Measurements from ENCODE around the gene VWA3A. TPM values are rescaled to one million over a fixed set of nuclear protein-coding genes. Genes with fewer than 3 reads are reported as not detected.

VWA3A gene
- total RNA-seq, 1 donor: 0.36 TPM

- no peaks in the 10 kb centered on the region for H3K36me3 ChIP-seq (ENCODE audit: insufficient read depth, low read length)
- H3K4me1 ChIP-seq (ENCODE audit: insufficient read depth, low read length): peaks cover 27% of the 10 kb centered on the region
- H3K79me2 ChIP-seq (ENCODE audit: insufficient read depth, low read length): no peaks in the 10 kb centered on the region
- no peak overlapping the region for H3K4me2 ChIP-seq (ENCODE audit: insufficient read depth, low read length)
- no peaks in the 10 kb centered on the region for H4K20me1 ChIP-seq (ENCODE audit: insufficient read depth, low read length)
- no peaks in the 10 kb centered on the region for H3K27me3 ChIP-seq (ENCODE audit: insufficient read depth, low read length)
- H3K27ac ChIP-seq (ENCODE audit: low read depth, low read length): no peak overlapping the region
- H3K4me3 ChIP-seq (ENCODE audit: insufficient read depth, low read length): no peak overlapping the region
- no peak overlapping the region for H2AFZ ChIP-seq (ENCODE audit: low read length)
- DNase-seq (ENCODE audit: insufficient read length, low spot score, missing footprints): peak; percentile 91
- no peaks in the 10 kb centered on the region for H3K9me3 ChIP-seq (ENCODE audit: low read depth, low read length)
- TF ChIP-seq CTCF (IDR thresholded peaks at IDR 0.05; ENCODE audit: extremely low read depth, low read depth, low read length): peak; percentile 98
These were observed 96.5 kb downstream of the VWA3A start for GRCh38 chr16:22188595-22189442.

- peak overlapping the region; percentile 91 for H3K4me2 ChIP-seq (ENCODE audit: insufficient read depth, low read length)
- no peaks in the 10 kb centered on the region for H3K27me3 ChIP-seq (ENCODE audit: insufficient read depth, low read length)
- DNase-seq (ENCODE audit: insufficient read length, low spot score, missing footprints): peak; percentile 58
- no peaks in the 10 kb centered on the region for H3K79me2 ChIP-seq (ENCODE audit: insufficient read depth, low read length)
- peaks cover 27% of the 10 kb centered on the region for H3K4me1 ChIP-seq (ENCODE audit: insufficient read depth, low read length)
- H3K9me3 ChIP-seq (ENCODE audit: low read depth, low read length): no peaks in the 10 kb centered on the region
- H4K20me1 ChIP-seq (ENCODE audit: insufficient read depth, low read length): no peaks in the 10 kb centered on the region
- peak overlapping the region; percentile 84 for H2AFZ ChIP-seq (ENCODE audit: low read length)
- peak overlapping the region; percentile 75 for H3K4me3 ChIP-seq (ENCODE audit: insufficient read depth, low read length)
- no peaks in the 10 kb centered on the region for H3K36me3 ChIP-seq (ENCODE audit: insufficient read depth, low read length)
- H3K27ac ChIP-seq (ENCODE audit: low read depth, low read length): no peak overlapping the region
- TF ChIP-seq CTCF (IDR thresholded peaks at IDR 0.05; ENCODE audit: extremely low read depth, low read depth, low read length): no peak
These were observed 97.2 kb downstream of the VWA3A start for GRCh38 chr16:22189473-22190080.

- peak; percentile 97 for DNase-seq (ENCODE audit: insufficient read length, low spot score, missing footprints)
- H3K27ac ChIP-seq (ENCODE audit: low read depth, low read length): no peak overlapping the region
These were observed 97.9 kb downstream of the VWA3A start for GRCh38 chr16:22190081-22190775.

More at GRCh38 chr16:22190081-22190775, 97.9 kb downstream of the VWA3A start:
- H3K4me3 ChIP-seq (ENCODE audit: insufficient read depth, low read length): peak overlapping the region; percentile 75
- H4K20me1 ChIP-seq (ENCODE audit: insufficient read depth, low read length): no peaks in the 10 kb centered on the region
- no peaks in the 10 kb centered on the region for H3K79me2 ChIP-seq (ENCODE audit: insufficient read depth, low read length)
- no peak for TF ChIP-seq CTCF (IDR thresholded peaks at IDR 0.05; ENCODE audit: extremely low read depth, low read depth, low read length)
- peaks cover 27% of the 10 kb centered on the region for H3K4me1 ChIP-seq (ENCODE audit: insufficient read depth, low read length)
- peak overlapping the region; percentile 91 for H3K4me2 ChIP-seq (ENCODE audit: insufficient read depth, low read length)
- H2AFZ ChIP-seq (ENCODE audit: low read length): peak overlapping the region; percentile 84
- no peaks in the 10 kb centered on the region for H3K9me3 ChIP-seq (ENCODE audit: low read depth, low read length)
- no peaks in the 10 kb centered on the region for H3K27me3 ChIP-seq (ENCODE audit: insufficient read depth, low read length)
- H3K36me3 ChIP-seq (ENCODE audit: insufficient read depth, low read length): no peaks in the 10 kb centered on the region

All from osteoblast (primary cell).